HG03139 (cell line): ENCODE measurements around the gene RNF123.

ENCODE experiments used
- ATAC-seq: cut with Tn5 transposase; IDR thresholded peaks from one replicate; pipeline ENCODE4 v1.9.1; 2021; ENCODE audit not compliant: unreplicated experiment

RNF123 gene

GRCh38 chr3:49689046-49689907, at the start of gene RNF123, which contains the start of gene MST1:
TSS of gene RNF123 (plus strand) at chr3:49689557. CDS start at chr3:49691166, 1,609 bp downstream.
TSS of gene MST1 (minus strand) at chr3:49689474. CDS start at chr3:49688691, 783 bp downstream.
- ATAC-seq = no peak

GRCh38 chr3:49641292-49641691, 48.1 kb upstream of the RNF123 start:
- ATAC-seq = no peak

GRCh38 chr3:49641921-49642707, 47.2 kb upstream of the RNF123 start:
- ATAC-seq = no peak

GRCh38 chr3:49642708-49643145, 46.6 kb upstream of the RNF123 start:
- no peak for ATAC-seq

DNA sequence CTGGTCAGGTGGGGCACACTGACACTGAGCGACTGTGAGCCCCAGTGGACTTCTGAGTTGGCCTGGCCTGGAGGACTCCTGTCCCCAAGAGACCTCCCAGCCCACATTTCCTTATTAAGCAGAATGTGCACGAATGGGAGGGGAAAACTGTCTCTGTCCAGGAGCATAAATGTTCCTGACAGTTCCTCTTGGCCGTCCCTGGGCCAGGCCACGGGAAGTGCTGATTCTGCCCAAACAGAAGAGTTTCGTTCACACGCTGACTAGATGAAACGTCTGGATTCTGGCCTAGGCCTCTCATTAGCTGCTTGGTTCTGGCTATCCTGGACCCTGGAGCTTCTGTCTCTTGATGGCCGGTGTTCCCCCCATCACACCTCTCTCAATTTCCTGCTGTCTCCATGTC, 44.7 kb upstream of the RNF123 start:
- no peak for ATAC-seq

DNA sequence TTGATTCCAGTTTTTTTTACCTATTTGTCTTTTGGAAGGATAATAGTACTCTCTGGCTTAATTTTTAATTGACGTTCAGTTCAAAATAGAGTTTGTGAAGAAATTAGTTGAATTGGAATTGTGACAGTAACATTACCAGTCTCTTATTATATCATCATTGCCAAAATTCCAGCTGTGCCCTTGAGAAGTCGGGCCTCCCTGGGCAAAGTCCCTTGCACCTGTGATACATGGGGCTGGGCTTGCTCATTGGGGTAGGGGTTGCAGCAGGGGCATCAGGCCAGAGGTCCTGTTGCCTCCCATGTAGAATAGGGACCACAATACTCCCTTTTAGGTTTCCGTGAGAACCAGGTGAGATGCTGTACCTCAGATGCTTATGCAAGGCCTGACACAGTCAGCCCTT, 43.1 kb upstream of the RNF123 start:
- ATAC-seq = no peak

DNA sequence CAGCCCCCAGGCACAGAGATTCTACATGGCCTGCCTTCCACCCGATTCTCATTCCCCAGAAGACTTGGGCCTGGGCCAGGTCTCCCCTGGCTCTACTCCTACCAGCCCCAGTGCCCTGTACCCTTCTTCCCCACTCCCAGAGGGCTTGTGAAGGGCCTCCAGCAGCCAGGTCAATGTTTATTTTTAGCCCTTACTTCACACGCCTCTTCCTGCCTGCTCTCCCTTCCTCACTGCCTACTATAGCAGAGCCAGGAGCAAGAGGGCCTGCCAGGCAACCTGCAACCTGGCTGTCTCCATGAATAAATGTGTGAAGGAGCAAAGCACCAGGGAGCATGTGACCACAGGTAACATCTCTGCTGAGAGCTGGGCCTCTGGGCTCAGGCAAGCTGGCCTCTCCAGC, 41.6 kb upstream of the RNF123 start:
- ATAC-seq = no peak

DNA sequence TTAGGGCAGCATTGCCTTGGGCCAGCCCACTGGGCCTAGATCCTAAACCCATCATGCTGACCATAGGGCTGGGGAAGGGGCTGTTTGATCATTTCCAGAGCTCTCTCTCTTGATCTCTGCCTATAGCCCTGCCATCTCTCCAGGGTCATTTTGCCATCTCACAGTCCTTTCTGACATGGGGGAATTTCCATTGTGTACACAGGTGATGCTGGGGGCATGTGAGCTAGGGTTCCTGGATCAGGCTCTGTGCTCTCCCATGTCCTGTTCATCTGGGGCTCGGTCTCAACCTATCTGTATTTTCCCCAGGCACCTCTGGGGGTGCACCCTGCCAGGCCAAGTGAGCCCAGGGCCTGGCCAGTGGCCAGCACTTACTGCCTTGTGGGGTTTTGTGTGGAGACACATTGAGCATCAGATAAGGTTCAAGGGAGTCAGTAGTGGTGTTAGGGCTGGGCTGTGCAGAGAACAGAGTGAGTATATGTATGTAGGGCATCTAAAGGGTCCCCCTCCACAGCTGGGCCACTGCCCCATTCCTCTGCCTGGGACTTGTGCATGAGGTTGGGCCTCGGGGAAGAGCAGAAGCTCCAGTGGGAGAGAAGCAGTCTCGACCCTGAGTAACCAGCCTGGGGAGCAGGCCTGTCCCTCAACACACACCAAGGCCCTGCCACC, 40.9 kb upstream of the RNF123 start:
- no peak for ATAC-seq

DNA sequence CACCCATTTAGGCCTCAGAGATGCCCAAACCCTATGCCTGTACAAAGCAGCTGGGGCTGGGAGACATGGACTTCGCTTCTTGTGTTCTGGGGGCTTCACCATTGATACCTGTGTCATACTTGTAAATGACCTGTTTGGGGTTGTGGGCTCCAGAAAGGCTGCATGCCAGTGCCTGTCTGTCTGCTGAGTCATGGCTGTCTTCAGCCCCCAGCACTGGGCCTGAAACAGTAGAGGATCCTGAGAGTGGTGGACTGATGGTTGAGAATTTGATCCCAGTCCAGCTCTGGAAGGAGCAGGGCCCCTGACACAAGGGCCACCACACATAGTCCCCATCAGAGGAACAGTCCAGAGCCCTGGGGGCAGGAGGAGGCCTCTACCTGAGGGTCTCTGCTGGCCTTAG, 39.8 kb upstream of the RNF123 start:
- ATAC-seq = no peak

DNA sequence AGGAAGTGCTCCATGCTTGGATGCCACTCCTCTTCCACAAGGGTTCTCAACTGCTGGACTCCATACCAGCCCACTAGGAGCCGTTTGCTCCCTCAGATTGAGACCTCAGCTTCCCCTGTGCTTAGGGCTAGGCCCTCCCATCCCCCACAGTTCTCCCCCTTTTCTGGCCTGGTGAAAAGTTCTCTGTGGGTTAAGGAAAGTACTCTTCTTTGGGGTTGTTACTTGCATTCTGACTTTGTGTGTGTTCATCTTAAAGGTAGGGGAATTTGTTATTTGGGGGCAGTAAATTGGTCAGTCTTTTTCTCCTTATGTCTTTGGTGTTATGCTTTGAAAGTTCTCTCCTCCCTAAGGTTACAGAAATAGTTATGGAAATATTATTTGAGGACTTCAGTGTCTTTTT, 39.2 kb upstream of the RNF123 start:
- ATAC-seq = no peak

DNA sequence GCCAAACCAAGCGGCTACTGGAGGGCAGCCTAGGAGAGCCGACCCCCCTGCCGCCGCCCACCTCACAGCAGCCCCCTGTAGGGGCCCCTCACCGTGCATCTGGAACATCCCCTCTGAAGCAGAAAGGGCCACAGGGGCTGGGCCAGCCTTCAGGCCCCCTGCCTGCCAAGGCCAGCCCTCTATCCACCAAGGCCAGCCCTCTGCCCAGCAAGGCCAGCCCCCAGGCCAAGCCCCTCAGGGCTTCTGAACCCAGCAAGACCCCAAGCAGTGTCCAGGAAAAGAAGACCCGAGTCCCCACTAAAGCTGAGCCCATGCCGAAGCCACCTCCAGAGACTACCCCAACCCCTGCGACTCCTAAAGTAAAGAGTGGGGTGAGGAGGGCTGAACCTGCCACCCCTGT, 38.7 kb upstream of the RNF123 start:
- no peak for ATAC-seq

DNA sequence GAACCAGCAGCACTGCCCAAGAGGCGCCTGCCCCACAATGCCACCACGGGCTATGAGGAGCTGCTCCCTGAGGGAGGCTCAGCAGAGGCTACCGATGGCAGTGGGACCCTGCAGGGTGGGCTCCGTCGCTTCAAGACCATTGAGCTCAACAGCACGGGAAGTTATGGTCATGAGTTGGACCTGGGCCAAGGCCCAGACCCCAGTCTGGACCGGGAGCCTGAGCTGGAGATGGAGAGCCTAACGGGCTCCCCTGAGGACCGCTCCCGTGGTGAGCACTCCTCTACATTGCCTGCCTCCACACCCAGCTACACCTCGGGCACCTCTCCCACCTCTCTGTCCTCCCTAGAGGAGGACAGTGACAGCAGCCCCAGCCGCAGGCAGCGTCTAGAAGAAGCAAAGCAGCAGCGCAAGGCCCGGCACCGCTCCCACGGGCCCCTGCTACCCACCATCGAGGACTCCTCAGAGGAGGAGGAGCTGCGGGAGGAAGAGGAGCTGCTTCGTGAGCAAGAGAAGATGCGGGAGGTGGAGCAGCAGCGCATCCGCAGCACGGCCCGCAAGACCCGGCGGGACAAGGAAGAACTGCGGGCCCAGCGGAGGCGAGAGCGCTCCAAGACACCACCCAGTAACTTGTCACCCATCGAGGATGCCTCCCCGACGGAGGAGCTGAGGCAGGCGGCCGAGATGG, 37.0 kb upstream of the RNF123 start:
- ATAC-seq = no peak

- no peak for ATAC-seq
These were observed 36.4 kb upstream of the RNF123 start for GRCh38 chr3:49652903-49653415.

DNA sequence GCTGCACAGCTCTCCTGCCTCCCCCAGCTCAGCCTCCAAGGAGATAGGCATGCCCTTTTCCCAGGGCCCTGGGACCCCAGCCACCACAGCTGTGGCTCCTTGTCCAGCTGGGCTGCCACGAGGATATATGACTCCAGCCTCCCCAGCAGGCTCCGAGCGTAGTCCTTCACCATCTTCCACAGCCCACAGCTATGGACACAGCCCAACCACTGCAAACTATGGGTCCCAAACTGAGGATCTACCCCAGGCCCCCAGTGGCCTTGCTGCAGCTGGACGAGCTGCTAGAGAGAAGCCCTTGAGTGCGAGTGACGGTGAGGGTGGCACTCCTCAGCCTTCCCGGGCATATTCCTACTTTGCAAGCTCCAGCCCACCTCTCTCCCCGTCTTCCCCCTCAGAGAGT, 35.7 kb upstream of the RNF123 start:
- ATAC-seq = no peak

DNA sequence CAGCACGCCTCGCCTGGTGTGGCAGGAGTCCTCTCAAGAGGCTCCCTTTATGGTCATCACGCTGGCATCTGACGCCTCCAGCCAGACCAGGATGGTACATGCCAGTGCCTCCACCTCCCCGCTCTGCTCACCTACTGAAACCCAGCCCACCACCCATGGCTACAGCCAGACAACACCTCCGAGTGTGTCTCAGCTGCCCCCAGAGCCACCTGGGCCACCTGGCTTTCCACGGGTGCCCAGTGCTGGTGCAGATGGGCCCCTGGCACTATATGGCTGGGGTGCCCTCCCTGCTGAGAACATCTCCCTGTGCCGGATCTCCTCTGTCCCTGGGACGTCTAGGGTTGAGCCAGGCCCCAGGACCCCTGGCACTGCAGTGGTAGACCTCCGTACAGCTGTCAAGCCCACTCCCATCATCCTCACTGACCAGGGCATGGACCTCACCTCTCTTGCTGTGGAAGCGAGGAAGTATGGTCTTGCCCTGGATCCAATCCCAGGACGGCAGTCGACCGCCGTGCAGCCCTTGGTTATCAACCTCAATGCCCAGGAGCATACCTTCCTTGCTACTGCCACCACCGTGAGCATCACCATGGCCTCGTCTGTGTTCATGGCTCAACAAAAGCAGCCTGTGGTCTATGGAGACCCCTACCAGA, 35.1 kb upstream of the RNF123 start:
- ATAC-seq = no peak

- no peak for ATAC-seq
These were observed 34.3 kb upstream of the RNF123 start for GRCh38 chr3:49654955-49655556.

- no peak for ATAC-seq
These were observed 33.5 kb upstream of the RNF123 start for GRCh38 chr3:49655731-49656285.

- no peak for ATAC-seq
These were observed 32.7 kb upstream of the RNF123 start for GRCh38 chr3:49656541-49657112.
